Naive thymus-derived CD4-positive, alpha-beta T cell (primary cell): ENCODE measurements around the gene RHOU. TPM values are rescaled to one million over a fixed set of nuclear protein-coding genes. Genes with fewer than 3 reads are reported as not detected.

Experiments used
- ATAC-seq: fragments of 150-1000 bp; cut with Tn5 transposase; 2 replicates; pipeline ENCODE4 v1.10.0; 2021; ENCODE audit warnings: mild to moderate bottlenecking, moderate library complexity
- CTCF ChIA-PET: fragments of 350-600 bp; sonication (Branson Sonifier 250); formaldehyde crosslinking; loops from one replicate; lab custom pipeline; 2021; ENCODE audit warnings: antibody characterized with exemption; lab: Charles Lee
- POLR2A ChIA-PET: fragments of 350-600 bp; sonication (Branson Sonifier 250); formaldehyde crosslinking; loops from one replicate; lab custom pipeline; 2021; ENCODE audit warnings: antibody characterized with exemption, inconsistent platforms; lab: Charles Lee
- DNase-seq, 9 donors: peaks; one replicate each; pipeline versions ENCODE4 v3.0.0 to v3.0.0-alpha.2; 2020 to 2022; ENCODE audit warnings: mixed read lengths in 1 of 9
- H3K27ac ChIP-seq: one replicate; pipeline ENCODE4 v1.7.0; 2013; ENCODE audit warnings: mild to moderate bottlenecking, low read depth, low read length, moderate library complexity
- H3K27me3 ChIP-seq, 2 donors: one replicate each; pipeline ENCODE4 v1.7.0; 2013; ENCODE audit warnings: low read length in 2 of 2, mild to moderate bottlenecking in 2 of 2, moderate library complexity in 2 of 2; ENCODE audit not compliant: control insufficient read depth in 2 of 2, insufficient read depth in 2 of 2
- H3K36me3 ChIP-seq, 3 experiments: 1 replicate in 2 of 3; 2 replicates in 1 of 3; pipeline ENCODE4 v1.7.0; 2013; ENCODE audit warnings: low read length in 3 of 3, mild to moderate bottlenecking in 3 of 3, moderate library complexity in 1 of 3; ENCODE audit not compliant: insufficient read depth in 3 of 3, control insufficient read depth in 2 of 3
- H3K4me1 ChIP-seq, 2 donors: one replicate each; pipeline ENCODE4 v1.7.0; 2013; ENCODE audit warnings: low read length in 2 of 2, mild to moderate bottlenecking in 2 of 2, moderate library complexity in 1 of 2; ENCODE audit not compliant: control insufficient read depth in 2 of 2, insufficient read depth in 2 of 2
- H3K4me3 ChIP-seq: 2 replicates; pipeline ENCODE4 v1.7.0; 2013; ENCODE audit warnings: mild to moderate bottlenecking, low read length
- H3K9me3 ChIP-seq, 3 experiments: 1 replicate in 2 of 3; 2 replicates in 1 of 3; pipeline ENCODE4 v1.7.0; 2013; ENCODE audit warnings: low read length in 3 of 3; ENCODE audit not compliant: control insufficient read depth in 2 of 3
- H3K27ac Mint-ChIP-seq, 9 donors: one replicate each; pipeline ENCODE4 v1.8.0; 2020 to 2022; ENCODE audit warnings: mixed read lengths in 9 of 9, mild to moderate bottlenecking in 8 of 9, moderate library complexity in 5 of 9, inconsistent platforms in 2 of 9
- H3K27me3 Mint-ChIP-seq, 5 donors: one replicate each; pipeline ENCODE4 v1.8.0; 2021 to 2022; ENCODE audit warnings: mixed read lengths in 5 of 5, mild to moderate bottlenecking in 1 of 5
- H3K36me3 Mint-ChIP-seq, 5 donors: one replicate each; pipeline ENCODE4 v1.8.0; 2020 to 2022; ENCODE audit warnings: mixed read lengths in 5 of 5, mild to moderate bottlenecking in 3 of 5, inconsistent platforms in 1 of 5
- H3K4me1 Mint-ChIP-seq, 7 donors: one replicate each; pipeline ENCODE4 v1.8.0; 2020 to 2022; ENCODE audit warnings: mixed read lengths in 7 of 7, mild to moderate bottlenecking in 3 of 7, inconsistent platforms in 1 of 7
- H3K4me3 Mint-ChIP-seq, 10 donors: one replicate each; pipeline ENCODE4 v1.8.0; 2020 to 2022; ENCODE audit warnings: mild to moderate bottlenecking in 10 of 10, mixed read lengths in 10 of 10, moderate library complexity in 6 of 10, inconsistent platforms in 2 of 10
- H3K9me3 Mint-ChIP-seq, 11 donors: one replicate each; pipeline ENCODE4 v1.8.0; 2020 to 2022; ENCODE audit warnings: mixed read lengths in 11 of 11, mild to moderate bottlenecking in 4 of 11, inconsistent platforms in 1 of 11, moderate library complexity in 1 of 11
- intact Hi-C, 2 donors: fragments of 100-400 bp; cut with micrococcal nuclease; formaldehyde crosslinking; loops; one replicate each; pipeline ENCODE4 v1.15.1; 2023
- polyA plus RNA-seq, 2 donors: library from polyadenylated mRNA; unstranded; fragments of 300-500 nt; fragmentation: Illumina TruSeq; gene quantifications; one replicate each; pipeline ENCODE4 v1.2.3, GENCODE V29; 2021
- total RNA-seq, 6 experiments: library from RNA in 5 of 6; stranded (reverse) in 5 of 6; gene quantifications; 1 replicate in 5 of 6; 2 replicates in 1 of 6; pipeline ENCODE4 v1.2.3 and lab custom pipeline; 2021 to 2026

The RHOU gene
- total and polyA plus RNA-seq, 7 experiments from 2014 or later, result 0.09 to 6.5 (median 1.5) TPM

GRCh38 chr1:228783418-228784040 is 48.2 kb downstream of the RHOU start:
- DNase-seq (no peak), ATAC-seq (no peak)
- Mint-ChIP-seq H3K4me3 (no peak overlapping the region), H3K27ac (peak overlapping the region in 1 of 9 donors; percentile 13), H3K27me3 (peaks cover 0 to 13% (median 0%) of the 10 kb centered on the region in 5 donors), H3K9me3 (no peaks in the 10 kb centered on the region), H3K4me1 (peaks cover 0 to 3% (median 0%) of the 10 kb centered on the region in 7 donors), H3K36me3 (no peaks in the 10 kb centered on the region)
- POLR2A ChIA-PET, result no interaction called here
- CTCF ChIA-PET, result no interaction called here
- no peaks in the 10 kb centered on the region for H3K9me3 ChIP-seq
- H3K27ac ChIP-seq, result no peak overlapping the region
- H3K36me3 ChIP-seq, result no peaks in the 10 kb centered on the region
- intact Hi-C loops, result no loop called here
- no peaks in the 10 kb centered on the region for H3K4me1 ChIP-seq
- no peak overlapping the region for H3K4me3 ChIP-seq
- no peaks in the 10 kb centered on the region for H3K27me3 ChIP-seq

GRCh38 chr1:228784181-228784580 is 48.9 kb downstream of the RHOU start:
- ATAC-seq (no peak), DNase-seq (no peak)
- no peaks in the 10 kb centered on the region for H3K36me3 ChIP-seq
- no peaks in the 10 kb centered on the region for H3K4me1 ChIP-seq
- no peak overlapping the region for H3K4me3 Mint-ChIP-seq
- no peaks in the 10 kb centered on the region for H3K27me3 ChIP-seq
- peaks cover 0 to 3% (median 0%) of the 10 kb centered on the region in 7 donors for H3K4me1 Mint-ChIP-seq
- no peak overlapping the region for H3K4me3 ChIP-seq
- peak overlapping the region in 1 of 9 donors; percentile 28 for H3K27ac Mint-ChIP-seq
- H3K9me3 ChIP-seq, result no peaks in the 10 kb centered on the region
- ChIA-PET CTCF (no interaction called here), POLR2A (interaction anchor here (0.7 kb wide), 1 partner anchor 9 kb away, joined by 3 read pairs; no protein-coding TSS in a partner anchor)
- H3K9me3 Mint-ChIP-seq, result no peaks in the 10 kb centered on the region
- no peak overlapping the region for H3K27ac ChIP-seq
- H3K36me3 Mint-ChIP-seq, result no peaks in the 10 kb centered on the region
- intact Hi-C loops, result no loop called here
- peaks cover 0 to 13% (median 0%) of the 10 kb centered on the region in 5 donors for H3K27me3 Mint-ChIP-seq

GRCh38 chr1:228785366-228786330 is 50.4 kb downstream of the RHOU start:
- Mint-ChIP-seq H3K36me3 (no peaks in the 10 kb centered on the region), H3K9me3 (no peaks in the 10 kb centered on the region), H3K4me1 (peaks cover 3 to 5% (median 4%) of the 10 kb centered on the region in 7 donors), H3K4me3 (no peak overlapping the region), H3K27me3 (peaks cover 0 to 2% (median 0%) of the 10 kb centered on the region in 5 donors), H3K27ac (no peak overlapping the region)
- Histone ChIP-seq H3K27me3 (no peaks in the 10 kb centered on the region), H3K27ac (no peak overlapping the region), H3K9me3 (no peaks in the 10 kb centered on the region), H3K36me3 (no peaks in the 10 kb centered on the region), H3K4me3 (no peak overlapping the region), H3K4me1 (peaks cover 1 to 6% of the 10 kb centered on the region in 2 donors)
- CTCF ChIA-PET, result no interaction called here
- POLR2A ChIA-PET, result no interaction called here
- DNase-seq, result no peak
- intact Hi-C loops, result no loop called here
- no peak for ATAC-seq

- intact Hi-C loops, result no loop called here
- Mint-ChIP-seq H3K9me3 (no peaks in the 10 kb centered on the region), H3K36me3 (peaks cover 0 to 4% (median 0%) of the 10 kb centered on the region in 5 donors), H3K4me3 (no peak overlapping the region), H3K27me3 (peaks cover 0 to 2% (median 0%) of the 10 kb centered on the region in 5 donors), H3K27ac (no peak overlapping the region), H3K4me1 (peaks cover 9 to 12% (median 10%) of the 10 kb centered on the region in 7 donors)
- peaks cover 6 to 10% of the 10 kb centered on the region in 2 donors for H3K4me1 ChIP-seq
- no peak overlapping the region for H3K4me3 ChIP-seq
- DNase-seq, result no peak
- no peak for ATAC-seq
- H3K36me3 ChIP-seq, result no peaks in the 10 kb centered on the region
- ChIA-PET POLR2A (no interaction called here), CTCF (no interaction called here)
- no peaks in the 10 kb centered on the region for H3K9me3 ChIP-seq
- no peaks in the 10 kb centered on the region for H3K27me3 ChIP-seq
- H3K27ac ChIP-seq, result no peak overlapping the region
These were observed 51.3 kb downstream of the RHOU start for GRCh38 chr1:228786361-228787129.

- DNase-seq, result no peak
- Histone ChIP-seq H3K4me1 (peaks cover 48 to 50% of the 10 kb centered on the region in 2 donors), H3K27ac (no peak overlapping the region), H3K9me3 (no peaks in the 10 kb centered on the region), H3K27me3 (no peaks in the 10 kb centered on the region), H3K36me3 (no peaks in the 10 kb centered on the region), H3K4me3 (no peak overlapping the region)
- Mint-ChIP-seq H3K9me3 (peaks cover 0 to 2% (median 0%) of the 10 kb centered on the region in 11 donors), H3K27ac (no peak overlapping the region), H3K4me3 (no peak overlapping the region), H3K27me3 (no peaks in the 10 kb centered on the region), H3K4me1 (peaks cover 14 to 21% (median 17%) of the 10 kb centered on the region in 7 donors), H3K36me3 (peaks cover 0 to 4% (median 0%) of the 10 kb centered on the region in 5 donors)
- intact Hi-C loops, result loop anchor here in 1 of 2 donors (5.0 kb wide), 1 partner anchor 36 kb away; no protein-coding TSS in a partner anchor
- ATAC-seq, result no peak
- ChIA-PET POLR2A (no interaction called here), CTCF (interaction anchor here (0.6 kb wide), 1 partner anchor 56 kb away, joined by 3 read pairs; no protein-coding TSS in a partner anchor)
These were observed 56.5 kb downstream of the RHOU start for GRCh38 chr1:228791791-228792190.

- ATAC-seq (no peak), DNase-seq (no peak)
- Histone ChIP-seq H3K27me3 (no peaks in the 10 kb centered on the region), H3K9me3 (no peaks in the 10 kb centered on the region), H3K36me3 (no peaks in the 10 kb centered on the region), H3K4me3 (no peak overlapping the region), H3K4me1 (peaks cover 48 to 50% of the 10 kb centered on the region in 2 donors), H3K27ac (no peak overlapping the region)
- Mint-ChIP-seq H3K27ac (no peak overlapping the region), H3K36me3 (peaks cover 0 to 8% (median 4%) of the 10 kb centered on the region in 5 donors), H3K4me3 (no peak overlapping the region), H3K9me3 (peaks cover 0 to 9% (median 5%) of the 10 kb centered on the region in 11 donors), H3K27me3 (no peaks in the 10 kb centered on the region), H3K4me1 (peaks cover 14 to 29% (median 24%) of the 10 kb centered on the region in 7 donors)
- CTCF ChIA-PET, result no interaction called here
- intact Hi-C loops, result loop anchor here in 1 of 2 donors (5.0 kb wide), 1 partner anchor 35 kb away; no protein-coding TSS in a partner anchor
- POLR2A ChIA-PET, result no interaction called here
These were observed 57.3 kb downstream of the RHOU start for GRCh38 chr1:228792601-228793000.
